Fibroblast of the aortic adventitia (primary cell): ENCODE results near the gene PSMB10. TPM values are rescaled to one million over a fixed set of nuclear protein-coding genes. Genes with fewer than 3 reads are reported as not detected.
A peak's percentile ranks its signal among the peaks of the same experiment; 100 is the strongest.

Experiments
- DNase-seq: peaks from one replicate; pipeline ENCODE4 v3.0.0-alpha.2; 2010; ENCODE audit warnings: low read depth
- H3K4me3 ChIP-seq: 2 replicates; pipeline ENCODE4 v1.5.1; 2011; ENCODE audit warnings: low read depth, mild to moderate bottlenecking, control low read depth, low read length, moderate library complexity
- total RNA-seq: library from RNA; depleted of rRNA; stranded (reverse); fragments of >200 nt; gene quantifications from 2 replicates; pipeline ENCODE4 v1.2.3, GENCODE V29; 2012; ENCODE audit warnings: low replicate concordance
- TF ChIP-seq, protein P1 (sequence below): IDR thresholded peaks from 2 replicates; pipeline ENCODE4 v1.5.1; 2011; ENCODE audit warnings: mild to moderate bottlenecking, low read length, control low read depth, inconsistent platforms; ENCODE audit not compliant: insufficient read depth

The PSMB10 gene
- total RNA-seq, 1 donor, result 22.7 TPM

DNA sequence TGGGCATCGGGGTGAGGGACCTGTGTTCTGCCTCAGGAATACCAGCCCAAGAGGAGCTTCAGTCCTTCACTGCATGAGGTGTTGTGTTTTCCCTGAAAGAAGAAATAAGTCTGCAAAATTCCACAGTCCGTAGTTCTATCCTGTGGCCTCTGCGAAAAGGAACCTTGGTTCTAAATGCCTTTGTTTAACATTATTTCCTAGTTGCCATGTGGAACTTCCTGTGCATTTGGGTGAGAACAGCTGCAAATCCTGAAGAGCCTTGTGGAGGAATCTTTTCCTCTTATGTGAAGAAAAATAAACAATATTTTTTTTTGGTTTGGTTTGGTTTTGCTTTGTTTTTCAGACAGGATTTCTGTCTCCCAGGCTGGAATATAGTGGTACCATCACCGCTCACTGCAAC is 33.8 kb downstream of the PSMB10 start:
- H3K4me3 ChIP-seq, result no peak overlapping the region
- DNase-seq, result no peak

DNA sequence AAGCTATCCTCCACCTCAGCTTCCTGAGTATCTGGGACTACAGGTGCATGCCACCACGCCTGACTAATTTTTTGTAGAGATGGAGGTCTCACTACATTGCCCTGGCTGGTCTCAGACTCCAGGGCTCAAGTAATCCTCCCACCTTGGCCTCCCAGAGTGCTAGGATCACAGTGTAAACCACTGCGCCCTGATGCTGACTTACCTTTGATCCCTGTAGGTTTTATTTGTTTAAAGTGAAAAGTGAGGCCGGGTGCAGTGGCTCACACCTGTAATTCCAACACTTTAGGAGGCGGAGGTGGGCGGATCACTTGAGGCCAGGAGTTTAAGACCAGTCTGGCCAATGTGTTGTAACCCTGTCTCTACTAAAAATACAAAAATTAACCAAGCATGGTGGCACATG is 34.9 kb downstream of the PSMB10 start:
- TF ChIP-seq, protein P1, sequence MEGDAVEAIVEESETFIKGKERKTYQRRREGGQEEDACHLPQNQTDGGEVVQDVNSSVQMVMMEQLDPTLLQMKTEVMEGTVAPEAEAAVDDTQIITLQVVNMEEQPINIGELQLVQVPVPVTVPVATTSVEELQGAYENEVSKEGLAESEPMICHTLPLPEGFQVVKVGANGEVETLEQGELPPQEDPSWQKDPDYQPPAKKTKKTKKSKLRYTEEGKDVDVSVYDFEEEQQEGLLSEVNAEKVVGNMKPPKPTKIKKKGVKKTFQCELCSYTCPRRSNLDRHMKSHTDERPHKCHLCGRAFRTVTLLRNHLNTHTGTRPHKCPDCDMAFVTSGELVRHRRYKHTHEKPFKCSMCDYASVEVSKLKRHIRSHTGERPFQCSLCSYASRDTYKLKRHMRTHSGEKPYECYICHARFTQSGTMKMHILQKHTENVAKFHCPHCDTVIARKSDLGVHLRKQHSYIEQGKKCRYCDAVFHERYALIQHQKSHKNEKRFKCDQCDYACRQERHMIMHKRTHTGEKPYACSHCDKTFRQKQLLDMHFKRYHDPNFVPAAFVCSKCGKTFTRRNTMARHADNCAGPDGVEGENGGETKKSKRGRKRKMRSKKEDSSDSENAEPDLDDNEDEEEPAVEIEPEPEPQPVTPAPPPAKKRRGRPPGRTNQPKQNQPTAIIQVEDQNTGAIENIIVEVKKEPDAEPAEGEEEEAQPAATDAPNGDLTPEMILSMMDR, result no peak
- no peak for DNase-seq

More for the DNA sequence above, 33.8 kb downstream of the PSMB10 start:
- TF ChIP-seq, protein P1, result no peak

DNA sequence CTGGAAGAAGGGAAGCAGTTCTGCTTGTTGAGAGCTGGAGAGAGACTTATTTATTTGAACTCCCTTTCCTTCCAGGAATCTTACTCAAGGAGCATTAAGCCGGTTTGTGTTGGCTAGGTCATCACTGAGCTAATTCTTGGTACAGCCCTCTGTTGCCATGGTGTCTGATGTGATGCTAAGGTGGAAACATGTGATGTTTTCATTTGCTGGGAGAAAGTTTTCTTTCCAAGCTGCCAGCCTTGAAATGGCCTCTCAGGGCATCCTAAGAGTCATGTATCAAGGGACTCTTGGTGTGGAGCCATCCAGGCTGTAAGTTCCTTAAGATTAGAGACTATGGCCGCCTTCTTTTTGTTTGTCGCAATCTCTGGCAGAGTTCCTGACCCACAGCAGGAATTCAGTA is 39.4 kb downstream of the PSMB10 start:
- no peak overlapping the region for H3K4me3 ChIP-seq
- TF ChIP-seq, protein P1, result no peak
- peak; percentile 82 for DNase-seq

More for the DNA sequence above, 34.9 kb downstream of the PSMB10 start:
- no peak overlapping the region for H3K4me3 ChIP-seq

DNA sequence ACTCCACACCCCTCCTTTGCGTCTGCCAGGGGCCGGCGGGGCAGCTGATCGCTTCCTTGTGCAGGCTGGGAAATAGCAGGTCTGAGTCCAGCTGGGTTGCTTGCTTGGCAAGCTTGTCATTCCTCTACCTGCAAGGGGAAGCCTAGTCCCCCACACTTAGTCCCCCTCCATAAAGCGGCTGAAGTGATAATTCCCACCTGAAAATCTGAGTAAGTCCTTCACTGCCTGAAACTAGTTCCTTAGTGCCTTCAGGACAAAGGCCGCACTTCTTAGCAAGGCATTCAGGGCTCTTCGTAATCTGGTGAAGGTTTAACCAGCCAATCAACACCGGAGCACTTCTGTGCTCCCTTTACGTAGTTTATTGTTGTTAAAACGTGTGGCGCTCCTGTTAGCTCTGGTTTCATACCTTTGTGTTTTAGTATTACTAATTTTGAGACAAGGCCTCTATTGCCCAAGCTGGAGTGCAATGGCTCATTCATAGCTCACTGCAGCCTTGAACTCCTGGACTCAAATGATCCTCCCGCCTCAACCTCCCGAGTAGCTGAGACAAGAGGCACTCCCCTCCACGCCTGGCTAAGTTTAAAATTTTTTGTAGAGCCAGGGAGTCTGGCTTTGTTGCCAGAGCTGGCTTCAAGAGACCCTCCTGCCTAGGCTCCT is 42.8 kb downstream of the PSMB10 start:
- TF ChIP-seq, protein P1, result no peak
- peak; percentile 27 for DNase-seq
- peak overlapping the region; percentile 92 for H3K4me3 ChIP-seq

DNA sequence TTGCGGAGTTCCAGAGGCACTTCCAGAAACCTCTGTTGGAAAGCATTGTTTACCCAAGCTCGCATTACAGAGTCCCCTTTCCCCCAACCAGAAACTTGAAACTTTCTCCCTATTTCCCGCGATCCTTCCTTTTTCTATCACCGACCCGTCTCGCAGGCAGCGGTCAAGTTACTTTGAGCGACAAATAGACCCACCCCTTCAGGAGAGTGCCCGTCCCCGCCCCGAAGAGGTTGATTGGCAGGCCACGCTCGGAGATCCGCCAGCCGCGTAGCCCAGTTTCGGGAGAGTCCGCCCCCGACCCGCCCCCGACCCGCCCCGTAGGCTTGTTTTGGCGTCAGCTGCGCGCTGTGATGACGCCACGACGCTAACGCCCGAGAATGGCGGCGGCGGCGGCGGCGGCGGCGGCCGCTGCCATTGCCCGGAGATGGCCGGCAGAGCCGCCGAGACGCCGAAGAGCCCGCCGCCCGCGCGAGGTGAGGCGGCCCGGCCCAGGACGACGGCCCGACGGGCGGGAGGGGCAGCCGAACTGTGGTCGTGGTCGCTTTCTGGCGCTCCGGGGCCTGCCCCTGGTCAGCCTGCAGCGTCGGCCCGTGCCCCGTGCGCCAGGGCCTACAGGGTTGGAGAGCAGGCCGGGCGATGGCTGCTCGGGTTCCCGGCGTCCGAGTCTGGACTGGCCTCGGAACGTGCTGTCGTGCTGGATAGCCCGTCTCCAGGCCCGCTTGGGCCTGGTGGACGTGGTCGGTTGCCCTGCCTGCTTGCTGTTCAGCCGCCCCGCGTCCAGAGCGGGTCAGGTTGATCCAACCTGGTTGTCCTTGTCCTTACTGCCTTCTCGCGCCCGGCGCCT is 43.5 kb downstream of the PSMB10 start, which contains the start of gene PSKH1:
TSS of gene PSKH1 (plus strand) at position 356 of the 844 bp plus-strand sequence. CDS start 15,496 bp downstream, outside the sequence.
- TF ChIP-seq, protein P1, result no peak
- DNase-seq, result peak; percentile 91
- peak within 1 kb of the TSS; percentile 92 for H3K4me3 ChIP-seq

DNA sequence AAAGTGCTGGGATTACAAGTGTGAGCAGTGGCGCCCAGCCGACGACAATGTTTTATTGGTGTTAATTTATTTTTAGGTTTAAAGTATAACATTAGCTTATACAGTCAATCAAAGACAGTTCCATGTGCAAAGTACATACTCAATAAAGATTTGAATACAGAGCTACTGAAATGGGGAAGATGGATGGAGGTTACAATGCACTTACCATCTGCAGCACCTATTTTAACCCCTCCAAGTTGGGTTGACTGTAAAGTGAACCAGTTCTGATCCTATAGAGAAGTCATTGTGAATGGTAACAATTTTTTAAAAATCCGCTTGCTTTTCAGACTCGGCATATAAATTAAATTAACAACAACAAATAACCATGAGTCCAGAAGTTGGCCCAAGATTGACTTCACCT is 44.3 kb downstream of the PSMB10 start:
- TF ChIP-seq, protein P1, result no peak
- H3K4me3 ChIP-seq, result peak overlapping the region; percentile 63
- DNase-seq, result no peak
